Neural cell (in vitro differentiated cells): ENCODE measurements around the gene GRM4. TPM values are rescaled to one million over a fixed set of nuclear protein-coding genes. Genes with fewer than 3 reads are reported as not detected.
A peak's percentile ranks its signal among the peaks of the same experiment; 100 is the strongest.

Experiments
- H2AFZ ChIP-seq: fragments of 200-600, 300-800 bp; sonication (generic), shearing (Covaris generic); 2 replicates; pipeline ENCODE4 v1.6.0; 2014; ENCODE audit warnings: low read depth, mild to moderate bottlenecking, antibody characterized with exemption, low read length, moderate library complexity
- H3F3A ChIP-seq: fragments of 200-600 bp; shearing (Covaris generic); 2 replicates; pipeline ENCODE4 v1.6.1; 2016; ENCODE audit warnings: mild to moderate bottlenecking, moderate library complexity, mixed read lengths, antibody characterized with exemption, low read length; ENCODE audit not compliant: insufficient read depth, poor library complexity, severe bottlenecking
- H3K27ac ChIP-seq: fragments of 200-600, 300-800 bp; sonication (generic), shearing (Covaris generic); 2 replicates; pipeline ENCODE4 v1.5.1; 2014; ENCODE audit warnings: mild to moderate bottlenecking, low read length, moderate library complexity
- H3K27me3 ChIP-seq: fragments of 300-800, 200-600 bp; sonication (generic), shearing (Covaris generic); 2 replicates; pipeline ENCODE4 v1.6.0; 2014; ENCODE audit warnings: mild to moderate bottlenecking, low read depth, low read length, moderate library complexity; ENCODE audit not compliant: insufficient read depth
- H3K36me3 ChIP-seq: fragments of 300-800, 200-600 bp; sonication (generic), shearing (Covaris generic); 2 replicates; pipeline ENCODE4 v1.5.1; 2014; ENCODE audit warnings: mild to moderate bottlenecking, antibody characterized with exemption, low read length, moderate library complexity; ENCODE audit not compliant: insufficient read depth
- H3K4me2 ChIP-seq: fragments of 300-800, 200-600 bp; sonication (generic), shearing (Covaris generic); 2 replicates; pipeline ENCODE4 v1.6.0; 2014; ENCODE audit warnings: mild to moderate bottlenecking, low read length
- H3K4me3 ChIP-seq: fragments of 300-800, 200-600 bp; sonication (generic), shearing (Covaris generic); 2 replicates; pipeline ENCODE4 v1.5.1; 2014; ENCODE audit warnings: mild to moderate bottlenecking, low read length, moderate library complexity
- H3K79me2 ChIP-seq: fragments of 200-600 bp; shearing (Covaris generic); replicated peaks from 2 replicates; pipeline ENCODE4 v1.6.0; 2014; ENCODE audit warnings: mild to moderate bottlenecking, low read length, moderate library complexity; ENCODE audit not compliant: insufficient read depth
- H3K9ac ChIP-seq: fragments of 300-800, 200-600 bp; sonication (generic), shearing (Covaris generic); 2 replicates; pipeline ENCODE4 v1.6.1; 2016; ENCODE audit warnings: mild to moderate bottlenecking, low read length, mixed read lengths
- H3K9me2 ChIP-seq: fragments of 200-600 bp; shearing (Covaris generic); 2 replicates; pipeline ENCODE4 v1.6.1; 2016; ENCODE audit warnings: mild to moderate bottlenecking, low read length, mixed read lengths; ENCODE audit not compliant: insufficient read depth
- H3K9me3 ChIP-seq: fragments of 200-600, 300-800 bp; sonication (generic), shearing (Covaris generic); 2 replicates; pipeline ENCODE4 v1.6.1; 2016; ENCODE audit warnings: mild to moderate bottlenecking, mixed run types, low read length, moderate library complexity, mixed read lengths
- H4K20me1 ChIP-seq: fragments of 200-600 bp; shearing (Covaris generic); 2 replicates; pipeline ENCODE4 v1.6.1; 2016; ENCODE audit warnings: mild to moderate bottlenecking, mixed run types; ENCODE audit not compliant: insufficient read depth
- CTCF ChIP-seq: fragments of 450-650 bp; IDR thresholded peaks from 2 replicates; pipeline ENCODE4 v1.5.1; 2014; ENCODE audit warnings: antibody characterized with exemption, mild to moderate bottlenecking, moderate library complexity; ENCODE audit not compliant: poor library complexity, severe bottlenecking
- EP300 ChIP-seq: fragments of 450-650 bp; conservative IDR thresholded peaks from 2 replicates; pipeline ENCODE4 v1.6.1; 2014; ENCODE audit warnings: antibody characterized with exemption, mild to moderate bottlenecking, moderate library complexity; ENCODE audit not compliant: poor library complexity, severe bottlenecking
- EZH2 ChIP-seq: fragments of 200-600, 300-800 bp; shearing (Covaris generic), sonication (generic); IDR thresholded peaks from 2 replicates; pipeline ENCODE4 v1.6.1; 2014; ENCODE audit warnings: antibody characterized with exemption, low read length, borderline replicate concordance, mild to moderate bottlenecking; ENCODE audit not compliant: insufficient read depth, poor library complexity, severe bottlenecking
- MXI1 ChIP-seq: fragments of 450-650 bp; conservative IDR thresholded peaks from 2 replicates; pipeline ENCODE4 v1.6.1; 2014; ENCODE audit warnings: antibody characterized with exemption, mild to moderate bottlenecking; ENCODE audit not compliant: poor library complexity, severe bottlenecking
- POLR2AphosphoS5 ChIP-seq: IDR thresholded peaks from 2 replicates; pipeline ENCODE4 v1.6.1; 2012
- RAD21 ChIP-seq: fragments of 450-650 bp; conservative IDR thresholded peaks from 2 replicates; pipeline ENCODE4 v1.6.1; 2014; ENCODE audit warnings: antibody characterized with exemption, mild to moderate bottlenecking, moderate library complexity
- REST ChIP-seq: IDR thresholded peaks from 2 replicates; pipeline ENCODE4 v1.6.1; 2012; ENCODE audit warnings: borderline replicate concordance
- SMC3 ChIP-seq: fragments of 450-650 bp; conservative IDR thresholded peaks from 2 replicates; pipeline ENCODE4 v1.6.1; 2014; ENCODE audit warnings: antibody characterized with exemption, mild to moderate bottlenecking, moderate library complexity; ENCODE audit not compliant: poor library complexity
- TAF1 ChIP-seq: IDR thresholded peaks from 2 replicates; pipeline ENCODE4 v1.6.1; 2012; ENCODE audit warnings: low read depth
- polyA plus RNA-seq: library from polyadenylated mRNA; depleted of rRNA; stranded (reverse); fragments of >200 nt; gene quantifications from 2 replicates; pipeline ENCODE4 v1.2.3, GENCODE V29; 2014

The GRM4 gene
- polyA plus RNA-seq, 1 donor from 2014 or later, result 2.1 TPM

- Histone ChIP-seq H2AFZ (no peak overlapping the region), H3K9me3 (no peaks in the 10 kb centered on the region), H3K79me2 (no peaks in the 10 kb centered on the region), H3K27ac (no peak overlapping the region), H3K9me2 (no peaks in the 10 kb centered on the region), H3K36me3 (no peaks in the 10 kb centered on the region), H3K4me2 (no peak overlapping the region), H3K4me3 (peak overlapping the region; percentile 44), H3K27me3 (peaks cover 37% of the 10 kb centered on the region), H3F3A (no peaks in the 10 kb centered on the region), H3K9ac (peak overlapping the region; percentile 12), H4K20me1 (no peaks in the 10 kb centered on the region)
- no peak for TF ChIP-seq CTCF
- TF ChIP-seq EP300, result no peak
- TF ChIP-seq EZH2, result no peak
- TF ChIP-seq SMC3, result peak; percentile 26
- TF ChIP-seq RAD21, result peak; percentile 16
- no peak for TF ChIP-seq MXI1
- no peak for TF ChIP-seq REST
- no peak for TF ChIP-seq TAF1
- TF ChIP-seq POLR2AphosphoS5, result no peak
Observed at GRCh38 chr6:34142061-34142998, 3.6 kb downstream of the GRM4 start.

GRCh38 chr6:34140075-34140474, 5.8 kb downstream of the GRM4 start:
- no peak overlapping the region for H3K4me2 ChIP-seq
- no peak overlapping the region for H3K27ac ChIP-seq
- no peak for TF ChIP-seq RAD21
- H3K27me3 ChIP-seq, result peaks cover 21% of the 10 kb centered on the region
- H4K20me1 ChIP-seq, result no peaks in the 10 kb centered on the region
- no peaks in the 10 kb centered on the region for H3K36me3 ChIP-seq
- no peaks in the 10 kb centered on the region for H3K79me2 ChIP-seq
- H3K4me3 ChIP-seq, result no peak overlapping the region
- no peak overlapping the region for H2AFZ ChIP-seq
- no peak overlapping the region for H3K9ac ChIP-seq
- H3F3A ChIP-seq, result no peaks in the 10 kb centered on the region
- no peaks in the 10 kb centered on the region for H3K9me2 ChIP-seq
- no peaks in the 10 kb centered on the region for H3K9me3 ChIP-seq
